CD4-positive, CD25-positive, alpha-beta regulatory T cell (primary cell): ENCODE measurements around the gene FAF1. TPM values are rescaled to one million over a fixed set of nuclear protein-coding genes. Genes with fewer than 3 reads are reported as not detected.

ENCODE experiments used
- ATAC-seq, 2 donors: fragments of 150-1000 bp; cut with Tn5 transposase; one replicate each; pipeline ENCODE4 v1.10.0; 2021; ENCODE audit warnings: low read depth in 2 of 2, moderate number of reproducible peaks in 2 of 2, moderate library complexity in 1 of 2
- DNase-seq, 3 donors: peaks; one replicate each; pipeline versions ENCODE4 v3.0.0 to v3.0.0-alpha.2; 2012 to 2022; ENCODE audit warnings: mixed read lengths in 1 of 3
- H3K27ac ChIP-seq: one replicate; pipeline ENCODE4 v1.7.0; 2013; ENCODE audit warnings: mild to moderate bottlenecking, low read length; ENCODE audit not compliant: insufficient read depth, poor library complexity, severe bottlenecking
- H3K27me3 ChIP-seq: one replicate; pipeline ENCODE4 v1.7.0; 2013; ENCODE audit warnings: low read length; ENCODE audit not compliant: control insufficient read depth, insufficient read depth
- H3K36me3 ChIP-seq: one replicate; pipeline ENCODE4 v1.7.0; 2013; ENCODE audit warnings: mild to moderate bottlenecking, low read length, moderate library complexity; ENCODE audit not compliant: control insufficient read depth, insufficient read depth
- H3K4me1 ChIP-seq: 2 replicates; pipeline ENCODE4 v1.7.0; 2013; ENCODE audit warnings: mild to moderate bottlenecking, low read length; ENCODE audit not compliant: insufficient read depth, control insufficient read depth, poor library complexity, severe bottlenecking
- H3K4me3 ChIP-seq: one replicate; pipeline ENCODE4 v1.7.0; 2013; ENCODE audit warnings: low read depth, mild to moderate bottlenecking, low read length, moderate library complexity
- H3K9me3 ChIP-seq, 2 experiments: 1 replicate in 1 of 2; 2 replicates in 1 of 2; pipeline ENCODE4 v1.7.0; 2013; ENCODE audit warnings: low read length in 2 of 2, mild to moderate bottlenecking in 1 of 2, moderate library complexity in 1 of 2; ENCODE audit not compliant: control insufficient read depth in 2 of 2
- H3K27ac Mint-ChIP-seq, 3 donors: one replicate each; pipeline ENCODE4 v1.8.0; 2020 to 2022; ENCODE audit warnings: mild to moderate bottlenecking in 3 of 3, mixed read lengths in 3 of 3, moderate library complexity in 2 of 3
- H3K27me3 Mint-ChIP-seq: one replicate; pipeline ENCODE4 v1.8.0; 2022; ENCODE audit warnings: mild to moderate bottlenecking, mixed read lengths
- H3K36me3 Mint-ChIP-seq: one replicate; pipeline ENCODE4 v1.8.0; 2020; ENCODE audit warnings: mixed read lengths
- H3K4me1 Mint-ChIP-seq, 4 donors: one replicate each; pipeline ENCODE4 v1.8.0; 2020 to 2022; ENCODE audit warnings: mixed read lengths in 4 of 4, mild to moderate bottlenecking in 1 of 4
- H3K4me3 Mint-ChIP-seq, 4 donors: one replicate each; pipeline ENCODE4 v1.8.0; 2020 to 2022; ENCODE audit warnings: mild to moderate bottlenecking in 4 of 4, mixed read lengths in 4 of 4, moderate library complexity in 3 of 4
- H3K9me3 Mint-ChIP-seq, 7 donors: one replicate each; pipeline ENCODE4 v1.8.0; 2020 to 2022; ENCODE audit warnings: mixed read lengths in 7 of 7, mild to moderate bottlenecking in 3 of 7, moderate library complexity in 2 of 7
- polyA plus RNA-seq, 4 donors: library from polyadenylated mRNA; unstranded; fragments of 300-500 nt; fragmentation: Illumina TruSeq; gene quantifications; one replicate each; pipeline ENCODE4 v1.2.3, GENCODE V29; 2021
- total RNA-seq: library from RNA; stranded (reverse); gene quantifications from one replicate; pipeline ENCODE4 v1.2.3, GENCODE V29; 2022

The FAF1 gene
- total and polyA plus RNA-seq, 5 donors from 2014 or later, result 28.9 to 58.2 (median 54.3) TPM

DNA sequence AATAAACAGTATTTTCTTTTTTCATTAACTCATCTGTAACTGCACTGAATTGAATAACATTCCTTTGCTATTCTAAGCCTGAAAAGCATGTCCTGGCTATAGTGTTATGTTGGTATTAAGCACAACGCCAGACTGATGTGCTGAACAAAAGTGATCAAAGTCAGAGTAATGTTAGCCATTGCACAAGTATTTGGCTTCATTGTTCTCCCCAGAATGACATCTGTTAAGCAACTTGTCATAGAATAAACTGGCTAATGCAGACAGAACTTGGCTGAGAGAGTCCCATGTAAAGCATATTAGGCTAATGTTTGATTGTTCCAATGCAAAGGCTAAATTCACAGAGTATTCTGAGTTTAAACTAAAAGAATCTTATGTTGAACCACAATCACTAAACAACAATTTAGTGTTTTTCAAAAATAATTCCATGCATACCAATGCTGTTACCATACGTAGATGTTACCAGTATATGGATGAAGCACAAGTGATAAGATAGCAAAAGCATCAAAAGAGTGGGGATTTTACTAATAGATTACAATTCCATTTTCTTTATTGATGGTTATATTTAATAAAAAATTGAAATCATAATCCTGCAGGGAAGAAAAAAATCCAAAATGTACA, 301.5 kb downstream of the FAF1 start:
- Mint-ChIP-seq H3K27ac (no peak overlapping the region), H3K9me3 (no peaks in the 10 kb centered on the region), H3K27me3 (no peaks in the 10 kb centered on the region), H3K36me3 (no peaks in the 10 kb centered on the region), H3K4me3 (no peak overlapping the region), H3K4me1 (peaks cover 0 to 10% (median under 1%) of the 10 kb centered on the region in 4 donors)
- Histone ChIP-seq H3K27me3 (no peaks in the 10 kb centered on the region), H3K4me3 (no peak overlapping the region), H3K9me3 (no peaks in the 10 kb centered on the region), H3K36me3 (peaks cover 3% of the 10 kb centered on the region), H3K4me1 (no peaks in the 10 kb centered on the region), H3K27ac (no peak overlapping the region)
- ATAC-seq (no peak), DNase-seq (no peak)

DNA sequence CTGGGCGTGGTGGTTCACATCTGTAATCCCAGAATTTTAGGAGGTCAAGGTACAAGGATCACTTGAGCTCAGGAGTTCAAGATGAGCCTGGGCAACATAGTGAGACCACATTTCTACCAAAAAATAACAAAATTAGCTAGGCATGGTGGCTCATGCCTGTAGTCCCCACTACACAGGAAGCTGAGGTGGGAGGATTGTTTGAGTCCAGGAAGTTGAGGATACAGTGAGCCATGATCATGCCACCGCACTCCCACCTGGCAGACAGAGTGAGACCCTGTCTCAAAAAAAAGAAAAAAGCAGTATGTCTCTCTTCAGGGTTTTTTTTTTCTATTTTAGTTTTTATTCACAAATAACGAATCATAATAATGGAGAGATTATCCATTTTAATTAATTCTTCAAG, 303.1 kb downstream of the FAF1 start:
- DNase-seq (no peak), ATAC-seq (no peak)
- Mint-ChIP-seq H3K36me3 (peaks cover 6% of the 10 kb centered on the region), H3K4me3 (no peak overlapping the region), H3K4me1 (peaks cover 0 to 10% (median 3%) of the 10 kb centered on the region in 4 donors), H3K9me3 (no peaks in the 10 kb centered on the region), H3K27me3 (no peaks in the 10 kb centered on the region), H3K27ac (peak overlapping the region in 1 of 3 donors; percentile 35)
- no peaks in the 10 kb centered on the region for H3K9me3 ChIP-seq
- H3K36me3 ChIP-seq, result peaks cover 3% of the 10 kb centered on the region
- no peaks in the 10 kb centered on the region for H3K27me3 ChIP-seq
- no peak overlapping the region for H3K4me3 ChIP-seq
- no peaks in the 10 kb centered on the region for H3K4me1 ChIP-seq
- H3K27ac ChIP-seq, result no peak overlapping the region

DNA sequence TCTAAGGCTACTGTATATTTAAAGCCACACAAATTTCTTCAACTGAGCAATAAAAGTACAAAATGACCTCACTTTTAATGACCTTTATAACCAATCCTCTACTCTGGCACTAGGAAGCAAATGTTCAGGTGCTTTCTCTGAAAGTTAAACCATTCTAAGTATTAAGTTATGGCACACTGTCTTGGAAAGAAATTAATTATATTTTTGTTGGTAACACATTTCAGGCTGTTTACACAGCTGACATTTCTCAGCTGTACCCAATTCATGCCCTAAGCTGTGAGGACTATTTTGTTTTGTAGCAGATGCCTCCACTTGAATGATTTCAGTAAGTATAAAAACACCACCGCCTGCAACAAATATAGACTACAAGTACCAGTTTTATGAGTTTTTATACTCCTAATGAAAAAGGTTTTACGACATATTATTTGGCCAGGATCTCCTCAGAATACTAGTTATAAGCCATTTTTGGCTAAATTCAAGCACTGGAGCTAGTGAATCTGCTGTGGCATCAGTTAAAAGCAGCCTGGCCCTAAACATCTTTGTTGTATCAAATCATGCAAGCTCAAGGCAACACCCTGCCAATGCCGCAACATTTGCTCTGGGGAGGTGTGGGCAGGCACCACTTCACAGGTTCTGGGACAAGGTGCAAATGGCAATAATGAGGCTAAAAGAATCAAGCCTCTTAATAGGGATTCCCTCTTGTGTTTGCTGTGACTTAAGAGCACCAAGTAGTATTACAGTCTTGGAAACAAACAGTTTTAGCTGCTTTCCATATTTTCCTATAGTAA, 308.4 kb downstream of the FAF1 start:
- no peak for ATAC-seq
- H3K4me3 ChIP-seq, result no peak overlapping the region
- Mint-ChIP-seq H3K36me3 (peaks cover 17% of the 10 kb centered on the region), H3K27me3 (no peaks in the 10 kb centered on the region), H3K27ac (peak overlapping the region in 1 of 3 donors; percentile 75), H3K4me1 (peaks cover 0 to 5% (median 0%) of the 10 kb centered on the region in 4 donors), H3K9me3 (peaks cover 0 to 2% (median 0%) of the 10 kb centered on the region in 7 donors), H3K4me3 (no peak overlapping the region)
- H3K36me3 ChIP-seq, result peaks cover 3% of the 10 kb centered on the region
- no peaks in the 10 kb centered on the region for H3K9me3 ChIP-seq
- no peaks in the 10 kb centered on the region for H3K4me1 ChIP-seq
- H3K27ac ChIP-seq, result no peak overlapping the region
- DNase-seq, result no peak
- no peaks in the 10 kb centered on the region for H3K27me3 ChIP-seq

DNA sequence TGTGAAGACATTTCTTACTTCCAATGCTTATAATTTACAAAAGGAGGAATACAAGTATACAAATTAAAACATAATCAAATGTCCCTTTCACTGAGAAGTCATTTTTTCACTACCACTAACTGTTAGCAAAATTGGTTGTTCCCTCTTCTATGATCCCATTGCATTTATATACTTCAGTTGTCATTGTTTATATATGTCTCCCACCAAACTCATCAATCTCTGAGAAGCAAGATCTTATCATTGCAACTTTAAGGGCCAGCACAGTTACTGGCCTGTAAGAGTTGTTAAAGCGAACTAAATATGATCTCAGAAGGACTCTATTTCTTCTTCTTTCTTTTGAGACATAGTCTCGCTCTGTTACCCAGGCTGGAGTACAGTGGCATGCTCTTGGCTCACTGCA, 313.5 kb downstream of the FAF1 start:
- Histone ChIP-seq H3K27ac (no peak overlapping the region), H3K36me3 (no peaks in the 10 kb centered on the region), H3K4me1 (no peaks in the 10 kb centered on the region), H3K27me3 (no peaks in the 10 kb centered on the region), H3K4me3 (no peak overlapping the region), H3K9me3 (no peaks in the 10 kb centered on the region)
- H3K9me3 Mint-ChIP-seq, result peaks cover 0 to 3% (median 0%) of the 10 kb centered on the region in 7 donors
- H3K4me3 Mint-ChIP-seq, result no peak overlapping the region
- no peak for DNase-seq
- peaks cover 0 to 4% (median 0%) of the 10 kb centered on the region in 4 donors for H3K4me1 Mint-ChIP-seq
- H3K27ac Mint-ChIP-seq, result no peak overlapping the region
- H3K36me3 Mint-ChIP-seq, result peaks cover 28% of the 10 kb centered on the region
- ATAC-seq, result no peak
- no peaks in the 10 kb centered on the region for H3K27me3 Mint-ChIP-seq

DNA sequence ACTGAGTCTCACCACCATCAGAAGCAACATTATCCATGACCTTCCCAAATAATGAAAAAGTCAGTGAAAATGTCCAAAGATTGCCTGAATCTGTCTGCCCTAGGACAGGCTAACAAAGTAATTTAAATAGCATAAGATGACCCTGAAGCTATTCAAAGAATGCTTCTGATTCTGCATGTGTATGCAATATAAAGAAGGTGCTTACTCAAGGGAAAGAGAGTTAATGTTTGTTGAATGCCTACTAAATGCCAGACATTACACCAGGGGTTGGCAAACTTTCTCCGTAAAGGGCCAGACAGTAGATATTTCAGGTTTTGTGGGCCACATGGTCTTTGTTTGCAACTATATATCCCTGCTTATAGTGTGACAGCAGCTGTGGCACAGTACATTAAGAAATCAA, 314.9 kb downstream of the FAF1 start:
- H3K9me3 Mint-ChIP-seq, result peaks cover 0 to 3% (median 0%) of the 10 kb centered on the region in 7 donors
- H3K4me1 Mint-ChIP-seq, result peaks cover 0 to 4% (median 0%) of the 10 kb centered on the region in 4 donors
- Histone ChIP-seq H3K4me1 (no peaks in the 10 kb centered on the region), H3K4me3 (no peak overlapping the region), H3K9me3 (no peaks in the 10 kb centered on the region), H3K27ac (no peak overlapping the region), H3K36me3 (no peaks in the 10 kb centered on the region), H3K27me3 (no peaks in the 10 kb centered on the region)
- H3K27me3 Mint-ChIP-seq, result no peaks in the 10 kb centered on the region
- H3K4me3 Mint-ChIP-seq, result no peak overlapping the region
- no peak overlapping the region for H3K27ac Mint-ChIP-seq
- no peak for ATAC-seq
- no peak for DNase-seq
- peaks cover 28% of the 10 kb centered on the region for H3K36me3 Mint-ChIP-seq

DNA sequence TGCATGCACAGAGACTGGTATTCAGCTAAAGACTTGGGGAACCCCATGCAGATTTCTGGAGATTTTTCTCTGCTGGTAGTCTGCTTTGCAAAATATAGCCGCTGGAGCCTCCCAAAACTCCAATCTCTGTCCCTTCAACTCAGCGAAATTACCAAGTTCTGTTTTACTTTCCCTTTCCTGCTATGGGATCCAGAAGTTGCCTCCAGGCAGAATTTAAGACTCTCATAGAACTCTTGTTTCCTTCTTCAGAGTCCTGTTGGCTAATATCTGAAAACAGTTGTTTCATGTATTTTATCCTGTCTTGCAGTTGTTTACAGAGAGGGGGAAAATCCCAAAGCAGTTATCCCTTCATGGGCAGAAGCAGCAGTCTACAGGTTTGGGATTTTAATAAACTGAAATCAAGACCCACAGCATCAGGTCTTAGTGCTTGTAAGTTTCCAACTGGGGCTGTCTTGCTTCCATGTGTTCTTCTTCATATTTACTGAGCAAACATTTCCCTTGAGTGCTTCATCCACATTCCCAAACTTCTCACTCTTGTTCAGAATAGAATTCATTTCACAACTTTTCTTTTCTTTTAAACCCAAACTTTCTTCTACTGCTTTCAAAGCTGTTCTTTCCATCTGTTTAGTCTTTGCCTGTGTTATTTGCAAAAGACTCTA, 315.5 kb downstream of the FAF1 start:
- H3K27ac Mint-ChIP-seq, result no peak overlapping the region
- Histone ChIP-seq H3K4me1 (no peaks in the 10 kb centered on the region), H3K27ac (no peak overlapping the region), H3K36me3 (no peaks in the 10 kb centered on the region), H3K27me3 (no peaks in the 10 kb centered on the region), H3K9me3 (no peaks in the 10 kb centered on the region), H3K4me3 (no peak overlapping the region)
- no peak for DNase-seq
- H3K27me3 Mint-ChIP-seq, result no peaks in the 10 kb centered on the region
- peaks cover 0 to 4% (median 0%) of the 10 kb centered on the region in 4 donors for H3K4me1 Mint-ChIP-seq
- no peak overlapping the region for H3K4me3 Mint-ChIP-seq
- H3K9me3 Mint-ChIP-seq, result peaks cover 0 to 3% (median 0%) of the 10 kb centered on the region in 7 donors
- no peak for ATAC-seq
- H3K36me3 Mint-ChIP-seq, result peaks cover 26% of the 10 kb centered on the region

DNA sequence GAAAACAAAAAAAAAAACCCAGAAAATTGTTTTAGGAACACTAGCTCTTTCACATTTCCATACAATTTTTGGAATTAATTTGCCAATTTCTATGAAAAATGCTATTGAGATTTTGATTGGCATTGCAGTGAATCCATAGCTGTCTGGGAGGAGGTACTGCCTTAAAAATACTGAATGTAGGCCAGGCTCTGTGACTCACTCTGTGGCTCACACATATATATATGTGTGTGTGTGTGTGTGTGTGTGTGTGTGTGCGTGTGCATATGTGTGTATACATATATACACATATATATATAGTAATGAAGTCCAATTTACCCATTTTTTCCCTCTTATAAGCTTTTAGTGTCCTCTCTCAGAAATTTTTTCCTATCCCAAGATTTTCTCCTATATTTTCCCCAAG, 322.6 kb downstream of the FAF1 start:
- Mint-ChIP-seq H3K27ac (no peak overlapping the region), H3K27me3 (no peaks in the 10 kb centered on the region), H3K4me3 (no peak overlapping the region), H3K9me3 (peaks cover 0 to 2% (median 0%) of the 10 kb centered on the region in 7 donors), H3K36me3 (peaks cover 8% of the 10 kb centered on the region), H3K4me1 (peaks cover 0 to 12% (median 5%) of the 10 kb centered on the region in 4 donors)
- Histone ChIP-seq H3K36me3 (no peaks in the 10 kb centered on the region), H3K27ac (no peak overlapping the region), H3K4me1 (no peaks in the 10 kb centered on the region), H3K9me3 (no peaks in the 10 kb centered on the region), H3K4me3 (no peak overlapping the region), H3K27me3 (no peaks in the 10 kb centered on the region)
- DNase-seq (no peak), ATAC-seq (no peak)
